SJSA1 (cell line): Measurements from ENCODE around the gene RIMBP3C. TPM values are rescaled to one million over a fixed set of nuclear protein-coding genes. Genes with fewer than 3 reads are reported as not detected.
"Not testable (repeated sequence)": the region's sequence is repeated elsewhere in the genome, so short reads cannot be mapped to it uniquely, and the experiment has no call there.

Source experiments
- DNase-seq, 2 experiments: peaks; one replicate each; pipeline ENCODE4 v3.0.0-alpha.2; 2015 to 2020; ENCODE audit warnings: low spot score in 2 of 2, low read depth in 1 of 2
- H3K27ac ChIP-seq: fragments of 250-450 bp; sonication (Bioruptor Pico); 2 replicates; pipeline ENCODE4 v1.5.1; 2020; ENCODE audit warnings: mild to moderate bottlenecking, moderate library complexity
- H3K27me3 ChIP-seq: fragments of 250-450 bp; sonication (Bioruptor Pico); replicated peaks from 2 replicates; pipeline ENCODE4 v1.5.1; 2020; ENCODE audit warnings: mild to moderate bottlenecking, moderate library complexity
- H3K36me3 ChIP-seq: fragments of 250-450 bp; sonication (Bioruptor Pico); 2 replicates; pipeline ENCODE4 v1.5.1; 2020; ENCODE audit warnings: mild to moderate bottlenecking
- H3K4me1 ChIP-seq: fragments of 250-450 bp; sonication (Bioruptor Pico); replicated peaks from 2 replicates; pipeline ENCODE4 v1.6.1; 2021; ENCODE audit warnings: mild to moderate bottlenecking
- H3K4me3 ChIP-seq: fragments of 250-450 bp; sonication (Bioruptor Pico); 2 replicates; pipeline ENCODE4 v1.5.1; 2020; ENCODE audit warnings: mild to moderate bottlenecking
- H3K9me3 ChIP-seq: fragments of 250-450 bp; sonication (Bioruptor Pico); replicated peaks from 2 replicates; pipeline ENCODE4 v1.5.1; 2020; ENCODE audit warnings: mild to moderate bottlenecking
- total RNA-seq: library from RNA; depleted of rRNA; stranded (reverse); fragments of >200 nt; shearing (Covaris generic); gene quantifications from 2 replicates; pipeline ENCODE4 v1.2.3, GENCODE V29; 2014

Gene RIMBP3C
- total RNA-seq, 1 experiment from 2014 or later: 0.76 TPM

DNA sequence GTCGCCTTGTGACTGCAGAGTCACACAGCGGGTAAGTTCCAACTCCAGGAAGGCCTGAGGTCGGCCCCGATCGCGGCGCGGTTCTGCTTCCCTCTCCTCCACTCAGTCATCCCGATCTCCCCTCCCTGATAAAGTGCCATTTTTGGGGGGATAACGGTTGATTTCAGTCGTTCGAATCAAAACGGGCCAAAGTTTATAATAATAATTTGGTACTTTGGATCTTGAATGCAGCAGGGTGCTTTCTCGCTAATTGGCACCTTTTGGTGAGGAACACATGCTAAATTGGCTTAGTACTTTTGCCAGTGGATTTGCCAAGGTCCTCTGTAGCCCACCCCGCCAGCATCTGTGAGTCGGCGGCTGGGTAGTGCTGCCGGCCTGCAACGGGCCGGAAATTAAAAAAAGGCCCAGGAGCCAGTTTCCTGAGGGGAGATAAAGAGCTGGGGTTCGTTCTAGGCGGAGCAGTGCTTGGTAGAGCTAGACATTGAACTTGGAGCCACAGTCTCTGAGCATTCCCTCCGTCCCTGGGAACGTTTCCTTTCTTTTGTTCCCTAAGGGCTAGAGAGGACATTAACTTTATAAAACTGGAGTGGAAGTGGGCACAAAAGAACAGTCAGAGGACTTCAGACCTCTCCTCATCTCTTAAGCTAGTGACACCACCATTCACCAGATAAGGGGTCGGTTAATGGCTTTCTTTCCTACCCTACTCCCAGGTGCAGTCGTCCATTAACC is 17.2 kb upstream of the RIMBP3C start:
- Histone ChIP-seq H3K27ac (peak overlapping the region; percentile 92), H3K36me3 (peaks cover 49% of the 10 kb centered on the region), H3K27me3 (no peaks in the 10 kb centered on the region), H3K4me1 (peaks cover 22% of the 10 kb centered on the region), H3K4me3 (peak overlapping the region; percentile 99), H3K9me3 (no peaks in the 10 kb centered on the region)
- DNase-seq: peak in 1 of 2 experiments; percentile 43

DNA sequence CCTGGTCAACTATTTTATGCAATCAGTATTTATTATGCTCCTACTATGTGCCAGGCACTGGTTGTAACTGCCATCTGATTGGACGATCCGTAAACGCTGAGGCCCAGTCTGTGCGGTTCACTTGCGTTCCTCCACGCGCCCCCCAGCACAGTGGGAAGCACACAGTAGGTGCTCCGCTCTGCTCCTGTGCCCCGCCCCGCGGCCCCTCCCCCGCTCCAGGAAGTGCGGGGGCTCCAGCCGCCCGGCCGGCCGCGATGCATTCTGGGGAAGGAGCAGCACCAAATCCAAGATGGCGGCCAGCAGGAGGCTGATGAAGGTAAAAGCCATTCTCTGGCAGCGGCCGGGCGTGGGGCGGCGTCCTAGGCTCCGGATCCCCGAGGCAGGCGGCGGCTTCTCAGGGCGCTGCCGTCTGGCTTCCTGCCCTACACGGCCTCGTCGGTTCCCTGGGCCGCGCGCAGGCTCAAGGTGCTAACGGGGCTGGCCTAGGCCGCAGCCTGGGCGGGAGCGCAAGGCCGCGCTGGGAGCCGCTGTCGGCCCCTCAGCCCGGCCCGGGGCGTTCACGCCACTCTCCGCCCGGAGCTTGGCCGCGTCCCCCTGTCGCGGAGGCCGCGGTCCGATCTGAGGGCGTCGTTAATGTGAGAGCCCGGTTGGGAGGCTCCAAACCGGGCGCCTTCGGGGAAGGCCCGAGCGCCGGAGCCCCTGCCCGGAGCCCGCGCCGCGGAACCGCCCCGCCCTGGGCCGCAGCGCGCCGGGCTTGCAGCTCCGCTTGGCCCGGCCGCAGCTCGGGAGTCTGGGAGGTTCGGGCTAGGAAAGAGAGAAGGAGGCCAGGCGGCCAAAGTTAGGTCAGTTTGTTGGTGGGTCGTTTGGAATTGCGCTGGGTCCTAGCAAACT is 16.4 kb upstream of the RIMBP3C start, which contains the start of gene UBE2L3:
UBE2L3 (plus strand) TSS at position 259 of the 891 bp plus-strand sequence; CDS start at position 290, 31 bp downstream.
- peaks cover 43% of the 10 kb centered on the region for H3K36me3 ChIP-seq
- peak within 1 kb of the TSS; percentile 92 for H3K27ac ChIP-seq
- peaks cover 17% of the 10 kb centered on the region for H3K4me1 ChIP-seq
- H3K9me3 ChIP-seq: no peaks in the 10 kb centered on the region
- no peaks in the 10 kb centered on the region for H3K27me3 ChIP-seq
- peak within 1 kb of the TSS; percentile 99 for H3K4me3 ChIP-seq
- peak; percentile 86 to 87 for DNase-seq

DNA sequence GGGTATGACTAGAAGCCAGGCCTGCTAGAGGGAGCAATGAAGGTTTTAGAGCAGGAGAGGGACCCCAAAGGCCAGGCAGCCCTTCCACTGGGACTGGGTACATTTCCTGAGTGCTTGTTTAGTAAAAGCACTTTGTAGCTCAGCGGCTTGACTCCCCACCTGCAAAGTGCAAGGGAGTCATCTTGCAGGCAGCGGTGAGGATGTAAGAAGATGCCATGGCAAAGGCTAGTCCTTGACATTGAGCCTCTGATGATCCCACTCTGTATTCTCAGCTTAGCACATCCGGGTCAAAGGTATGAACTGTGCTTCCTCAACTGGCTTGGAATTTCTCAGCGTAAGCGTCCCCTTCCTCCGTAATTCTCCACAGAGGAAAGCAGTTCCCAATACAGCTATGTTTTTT is 13.2 kb upstream of the RIMBP3C start:
- Histone ChIP-seq H3K36me3 (peaks cover 15% of the 10 kb centered on the region), H3K27ac (no peak overlapping the region), H3K4me1 (peaks cover 10% of the 10 kb centered on the region), H3K4me3 (no peak overlapping the region), H3K27me3 (no peaks in the 10 kb centered on the region), H3K9me3 (no peaks in the 10 kb centered on the region)
- DNase-seq: no peak

- Histone ChIP-seq H3K36me3 (peaks cover 12% of the 10 kb centered on the region), H3K4me3 (no peak overlapping the region), H3K9me3 (no peaks in the 10 kb centered on the region), H3K27me3 (no peaks in the 10 kb centered on the region), H3K27ac (no peak overlapping the region), H3K4me1 (peaks cover 5% of the 10 kb centered on the region)
- no peak for DNase-seq
These were observed 12.7 kb upstream of the RIMBP3C start for GRCh38 chr22:21563912-21564311.

GRCh38 chr22:21560657-21561056 is 9.4 kb upstream of the RIMBP3C start:
- not testable (repeated sequence) for H3K9me3 ChIP-seq, H3K27me3 ChIP-seq, H3K36me3 ChIP-seq, H3K27ac ChIP-seq, H3K4me3 ChIP-seq, DNase-seq
- peaks cover 11% of the 10 kb centered on the region for H3K4me1 ChIP-seq

DNA sequence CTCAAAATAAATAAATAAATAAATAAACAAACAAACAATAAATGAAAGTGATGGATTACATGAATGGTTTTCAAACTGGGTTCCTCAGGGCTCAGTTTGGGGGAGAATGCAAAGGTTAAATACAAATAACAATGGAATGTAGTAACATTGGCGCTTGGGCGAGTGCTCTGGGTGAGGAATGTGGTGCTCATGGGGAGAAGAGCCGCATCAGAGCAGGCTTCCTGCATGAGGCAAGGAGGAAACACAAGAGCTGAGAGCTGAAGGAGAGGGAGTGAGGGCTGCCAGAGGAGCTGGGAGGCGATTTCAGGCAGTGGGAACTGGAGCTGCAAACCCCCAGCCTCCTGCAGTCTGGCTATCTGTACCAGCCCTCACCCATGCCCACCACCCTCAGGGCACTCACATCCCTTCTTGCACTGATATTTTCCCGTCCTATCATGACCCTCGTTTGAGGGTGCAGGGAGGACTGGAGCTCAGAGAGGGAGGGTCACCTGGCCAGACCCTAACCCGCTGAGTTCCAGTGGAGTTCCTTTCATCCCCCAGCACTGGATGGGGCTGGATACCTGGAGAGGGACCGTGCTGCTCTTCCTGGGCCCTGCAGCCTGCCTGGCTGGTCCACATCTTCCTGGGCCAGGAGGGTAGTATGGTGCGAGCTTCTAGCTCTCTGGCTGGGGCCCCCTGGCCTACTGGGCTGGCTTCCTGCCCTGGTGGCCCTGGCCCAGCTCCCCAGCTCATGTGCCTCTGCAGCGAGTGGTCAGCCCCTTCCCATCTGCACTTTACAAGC is 8.3 kb upstream of the RIMBP3C start:
- not testable (repeated sequence) for H3K27me3 ChIP-seq, H3K36me3 ChIP-seq, H3K27ac ChIP-seq, DNase-seq, H3K9me3 ChIP-seq, H3K4me3 ChIP-seq
- H3K4me1 ChIP-seq: peaks cover 12% of the 10 kb centered on the region

- not testable (repeated sequence) for H3K27me3 ChIP-seq, H3K9me3 ChIP-seq, H3K27ac ChIP-seq
These were observed 598 bp downstream of the RIMBP3C start for GRCh38 chr22:21550678-21551047.

GRCh38 chr22:21550008-21550677 is 1.1 kb downstream of the RIMBP3C start:
- not testable (repeated sequence) for H3K4me3 ChIP-seq

More at GRCh38 chr22:21550678-21551047, 598 bp downstream of the RIMBP3C start:
- not testable (repeated sequence) for H3K36me3 ChIP-seq, H3K4me3 ChIP-seq, H3K4me1 ChIP-seq, DNase-seq

GRCh38 chr22:21549558-21549957 is 1.7 kb downstream of the RIMBP3C start:
- H3K4me1 ChIP-seq, H3K4me3 ChIP-seq, H3K27me3 ChIP-seq, H3K9me3 ChIP-seq, H3K36me3 ChIP-seq, DNase-seq, H3K27ac ChIP-seq: not testable (repeated sequence)

More at GRCh38 chr22:21550008-21550677, 1.1 kb downstream of the RIMBP3C start:
- not testable (repeated sequence) for H3K4me1 ChIP-seq, DNase-seq, H3K27me3 ChIP-seq, H3K27ac ChIP-seq, H3K9me3 ChIP-seq, H3K36me3 ChIP-seq

DNA sequence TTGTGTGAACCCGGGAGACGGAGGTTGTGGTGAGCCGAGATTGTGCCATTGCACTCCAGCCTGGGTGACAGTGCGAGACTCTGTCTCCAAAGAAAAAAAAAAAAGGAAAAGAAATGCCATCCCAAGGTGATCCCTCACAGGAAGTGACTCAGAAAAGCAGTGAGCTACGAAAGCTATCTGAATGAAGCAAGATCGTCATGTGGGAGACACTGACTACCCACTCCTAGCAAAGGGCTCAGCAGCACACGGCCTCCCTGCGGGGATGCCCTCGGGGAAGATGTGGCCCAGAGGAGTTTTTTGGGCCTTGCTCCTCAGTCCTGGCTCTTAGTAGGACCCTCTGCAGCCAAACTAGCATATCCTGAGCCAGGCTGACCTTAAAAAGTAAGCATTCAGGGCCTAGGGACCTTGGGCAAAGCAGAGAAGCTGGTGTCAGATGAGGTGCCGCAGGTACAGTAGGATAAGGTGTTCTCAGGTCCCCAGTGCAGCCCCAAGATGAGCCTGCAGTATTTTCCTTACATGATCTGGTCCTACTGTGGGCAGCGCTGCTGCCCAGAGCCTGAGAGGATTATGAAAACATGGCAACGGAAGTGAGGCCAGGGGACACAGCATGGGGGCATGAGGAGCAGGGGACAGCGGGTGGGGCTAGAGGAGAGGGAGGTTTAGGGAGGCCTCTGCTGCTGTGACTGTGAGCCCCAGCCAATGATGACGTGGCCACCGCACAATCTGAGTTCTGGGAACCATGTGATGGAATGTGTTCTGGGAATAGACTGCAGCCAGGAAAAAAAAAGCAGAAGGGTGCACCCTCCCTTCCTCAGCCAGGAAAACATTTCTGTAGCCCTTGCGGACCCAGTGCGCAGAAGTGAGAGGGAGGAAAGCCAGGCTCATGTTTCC is 6.6 kb downstream of the RIMBP3C start:
- H3K4me3 ChIP-seq, H3K36me3 ChIP-seq, H3K9me3 ChIP-seq, H3K27ac ChIP-seq, H3K4me1 ChIP-seq, DNase-seq, H3K27me3 ChIP-seq: not testable (repeated sequence)

DNA sequence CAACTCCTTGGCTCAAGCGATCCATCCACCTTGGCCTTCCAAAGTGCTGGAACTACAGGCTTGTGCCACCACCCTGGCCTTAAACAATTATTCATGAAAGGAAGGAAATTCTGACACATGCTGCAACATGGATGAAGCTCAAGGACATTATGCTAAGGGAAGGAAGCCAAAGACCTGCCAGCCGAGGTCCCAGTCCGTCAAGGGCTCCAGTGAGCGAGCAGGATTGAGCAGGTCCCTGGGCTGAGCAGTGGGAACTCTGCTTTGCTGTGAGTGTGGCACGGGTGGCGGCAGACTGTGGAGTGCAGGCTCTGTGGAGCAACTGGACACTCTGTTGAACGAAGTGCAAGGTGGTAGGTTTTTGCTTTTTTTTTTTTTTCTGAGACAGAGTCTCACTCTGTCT is 11.4 kb downstream of the RIMBP3C start:
- H3K9me3 ChIP-seq, H3K4me1 ChIP-seq, H3K36me3 ChIP-seq, H3K27me3 ChIP-seq, H3K4me3 ChIP-seq, H3K27ac ChIP-seq, DNase-seq: not testable (repeated sequence)

GRCh38 chr22:21532863-21533648 is 18.2 kb downstream of the RIMBP3C start:
- not testable (repeated sequence) for DNase-seq, H3K27me3 ChIP-seq, H3K27ac ChIP-seq, H3K9me3 ChIP-seq, H3K36me3 ChIP-seq, H3K4me3 ChIP-seq, H3K4me1 ChIP-seq
